ENCODE data around the gene GSG1. TPM values are rescaled to one million over a fixed set of nuclear protein-coding genes. Genes with fewer than 3 reads are reported as not detected.

Gene GSG1
- total RNA-seq, 2 donors from 2014 or later = 0.31 TPM; not detected in 1

DNA sequence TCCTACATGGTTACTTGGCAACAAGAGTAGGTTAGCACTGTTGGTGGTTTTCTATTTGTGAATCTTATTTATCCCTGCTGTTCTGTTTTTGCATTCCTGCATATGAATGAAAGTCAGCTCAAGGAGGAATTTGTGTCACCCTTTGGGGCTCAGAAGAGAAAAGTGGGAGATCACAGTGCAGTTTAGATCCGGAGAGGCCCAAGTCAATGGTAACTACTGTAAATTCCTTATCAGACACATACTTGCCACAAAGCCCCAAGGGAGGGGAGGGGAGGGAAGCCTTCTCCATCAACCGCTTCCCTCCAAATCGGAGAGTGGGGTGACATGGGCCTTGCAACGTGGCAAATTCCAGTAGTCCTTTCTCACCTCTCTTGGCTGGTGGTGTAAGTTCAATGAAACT lies 15.0 kb downstream of the GSG1 start:
- DNase-seq = peak; percentile 86

DNA sequence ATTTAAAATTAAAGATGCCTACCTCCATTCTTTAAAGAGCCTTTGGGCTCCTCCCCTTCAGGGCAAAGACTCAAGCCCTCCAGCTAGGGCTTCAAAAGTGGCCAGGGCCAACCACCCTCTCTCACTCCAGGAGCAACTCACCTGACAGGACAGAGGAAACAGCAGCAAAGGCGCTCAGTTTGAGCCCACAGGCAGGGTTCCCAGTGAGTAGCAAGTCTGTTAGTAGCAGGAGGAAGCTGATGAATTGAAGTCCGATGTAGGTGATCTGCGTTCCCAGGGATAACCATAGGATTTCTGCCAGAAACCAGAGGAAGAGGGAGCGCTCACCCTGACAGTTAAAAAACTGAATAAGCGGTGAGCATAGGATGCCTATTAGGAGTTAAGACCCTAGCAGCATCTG lies 15.7 kb downstream of the GSG1 start:
- peaks cover 2% of the 10 kb centered on the region for H3K27me3 Mint-ChIP-seq (ENCODE audit: insufficient read depth)
- H3K4me3 Mint-ChIP-seq = no peak overlapping the region
- H3K27ac Mint-ChIP-seq = peak overlapping the region; percentile 48
- no peaks in the 10 kb centered on the region for H3K9me3 Mint-ChIP-seq
- 61 to 64% methylated on average over 4 to 5 of the region's 5 CpGs for WGBS, 2 experiments (ENCODE audit: insufficient coverage in 1 of 2, insufficient read length in 1 of 2)
- H3K4me1 ChIP-seq (ENCODE audit: control insufficient read depth, insufficient read depth, low read length) = no peaks in the 10 kb centered on the region
- no peak overlapping the region for H3K27ac ChIP-seq (ENCODE audit: low read depth, low read length)
- TF ChIP-seq, protein P1, sequence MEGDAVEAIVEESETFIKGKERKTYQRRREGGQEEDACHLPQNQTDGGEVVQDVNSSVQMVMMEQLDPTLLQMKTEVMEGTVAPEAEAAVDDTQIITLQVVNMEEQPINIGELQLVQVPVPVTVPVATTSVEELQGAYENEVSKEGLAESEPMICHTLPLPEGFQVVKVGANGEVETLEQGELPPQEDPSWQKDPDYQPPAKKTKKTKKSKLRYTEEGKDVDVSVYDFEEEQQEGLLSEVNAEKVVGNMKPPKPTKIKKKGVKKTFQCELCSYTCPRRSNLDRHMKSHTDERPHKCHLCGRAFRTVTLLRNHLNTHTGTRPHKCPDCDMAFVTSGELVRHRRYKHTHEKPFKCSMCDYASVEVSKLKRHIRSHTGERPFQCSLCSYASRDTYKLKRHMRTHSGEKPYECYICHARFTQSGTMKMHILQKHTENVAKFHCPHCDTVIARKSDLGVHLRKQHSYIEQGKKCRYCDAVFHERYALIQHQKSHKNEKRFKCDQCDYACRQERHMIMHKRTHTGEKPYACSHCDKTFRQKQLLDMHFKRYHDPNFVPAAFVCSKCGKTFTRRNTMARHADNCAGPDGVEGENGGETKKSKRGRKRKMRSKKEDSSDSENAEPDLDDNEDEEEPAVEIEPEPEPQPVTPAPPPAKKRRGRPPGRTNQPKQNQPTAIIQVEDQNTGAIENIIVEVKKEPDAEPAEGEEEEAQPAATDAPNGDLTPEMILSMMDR (conservative IDR thresholded peaks at IDR 0.05) = no peak
- DNase-seq = peak; percentile 82
- no peaks in the 10 kb centered on the region for H3K36me3 ChIP-seq (ENCODE audit: control insufficient read depth, insufficient read depth, low read length)
- H3K4me3 ChIP-seq (ENCODE audit: low read length) = no peak overlapping the region
- H3K36me3 Mint-ChIP-seq (ENCODE audit: low read depth) = peaks cover 15% of the 10 kb centered on the region
- H3K9ac ChIP-seq (ENCODE audit: extremely low read depth, low read length, poor library complexity, severe bottlenecking) = no peak overlapping the region
- peaks cover 26% of the 10 kb centered on the region for H3K4me1 Mint-ChIP-seq
- no peaks in the 10 kb centered on the region for H3K9me3 ChIP-seq (ENCODE audit: control insufficient read depth, low read length)
- H3K27me3 ChIP-seq (ENCODE audit: control insufficient read depth, insufficient read depth, low read length, poor library complexity, severe bottlenecking) = no peaks in the 10 kb centered on the region

More for the DNA sequence above, 15.0 kb downstream of the GSG1 start:
- Mint-ChIP-seq H3K9me3 (no peaks in the 10 kb centered on the region), H3K4me1 (peaks cover 26% of the 10 kb centered on the region), H3K4me3 (no peak overlapping the region), H3K27ac (peak overlapping the region; percentile 42), H3K36me3 (ENCODE audit: low read depth) (peaks cover 12% of the 10 kb centered on the region), H3K27me3 (ENCODE audit: insufficient read depth) (peaks cover 2% of the 10 kb centered on the region)
- Histone ChIP-seq H3K9me3 (ENCODE audit: control insufficient read depth, low read length) (no peaks in the 10 kb centered on the region), H3K9ac (ENCODE audit: extremely low read depth, low read length, poor library complexity, severe bottlenecking) (no peak overlapping the region), H3K27me3 (ENCODE audit: control insufficient read depth, insufficient read depth, low read length, poor library complexity, severe bottlenecking) (no peaks in the 10 kb centered on the region), H3K4me1 (ENCODE audit: control insufficient read depth, insufficient read depth, low read length) (no peaks in the 10 kb centered on the region), H3K27ac (ENCODE audit: low read depth, low read length) (peak overlapping the region; percentile 21), H3K4me3 (ENCODE audit: low read length) (no peak overlapping the region), H3K36me3 (ENCODE audit: control insufficient read depth, insufficient read depth, low read length) (no peaks in the 10 kb centered on the region)
- TF ChIP-seq, protein P1 (conservative IDR thresholded peaks at IDR 0.05) = no peak
- WGBS, 2 experiments (ENCODE audit: insufficient coverage in 1 of 2, insufficient read length in 1 of 2) = 51% methylated on average over 4 of the region's 4 CpGs; no CpG with 5 or more reads in 1 of the 2 experiments

DNA sequence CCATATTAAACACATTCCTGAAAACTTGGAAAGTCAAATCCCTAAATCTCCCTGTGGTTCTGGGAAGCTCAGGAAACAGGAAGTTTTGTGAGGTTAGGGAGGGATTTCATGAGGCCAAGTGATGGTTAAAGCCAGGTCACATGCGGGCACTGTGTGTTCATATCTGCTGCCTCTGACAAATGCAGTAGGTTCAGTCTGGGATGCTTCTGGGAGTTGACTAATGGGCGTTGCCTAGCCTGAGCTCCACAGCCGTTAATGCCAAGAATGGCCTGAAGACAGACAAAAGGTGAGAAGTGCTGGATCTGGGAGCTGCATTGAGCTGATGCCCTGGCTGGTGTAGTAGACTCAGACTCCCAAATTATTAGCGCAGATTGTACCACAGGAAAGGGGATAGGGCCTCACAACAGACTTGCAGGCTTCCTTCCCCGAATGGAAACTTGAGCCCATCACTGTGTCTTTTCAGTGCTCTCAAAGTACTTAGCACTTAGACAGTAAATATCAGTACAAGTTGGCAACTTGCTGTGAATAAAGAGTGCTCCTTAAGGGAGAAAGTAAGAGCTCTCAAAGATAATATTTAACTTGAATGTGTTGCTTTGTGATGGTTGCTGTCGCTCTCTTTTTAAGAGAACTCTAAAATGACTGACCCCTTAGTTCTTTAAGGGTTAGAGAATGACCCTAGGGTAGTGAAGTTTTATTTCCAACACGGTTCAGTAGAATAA lies 17.3 kb downstream of the GSG1 start:
- Mint-ChIP-seq H3K4me1 (peaks cover 26% of the 10 kb centered on the region), H3K36me3 (ENCODE audit: low read depth) (peaks cover 19% of the 10 kb centered on the region), H3K9me3 (no peaks in the 10 kb centered on the region), H3K27me3 (ENCODE audit: insufficient read depth) (peaks cover 2% of the 10 kb centered on the region), H3K4me3 (no peak overlapping the region), H3K27ac (no peak overlapping the region)
- Histone ChIP-seq H3K4me3 (ENCODE audit: low read length) (no peak overlapping the region), H3K9ac (ENCODE audit: extremely low read depth, low read length, poor library complexity, severe bottlenecking) (no peak overlapping the region), H3K9me3 (ENCODE audit: control insufficient read depth, low read length) (no peaks in the 10 kb centered on the region), H3K36me3 (ENCODE audit: control insufficient read depth, insufficient read depth, low read length) (no peaks in the 10 kb centered on the region), H3K27ac (ENCODE audit: low read depth, low read length) (no peak overlapping the region), H3K4me1 (ENCODE audit: control insufficient read depth, insufficient read depth, low read length) (no peaks in the 10 kb centered on the region), H3K27me3 (ENCODE audit: control insufficient read depth, insufficient read depth, low read length, poor library complexity, severe bottlenecking) (no peaks in the 10 kb centered on the region)
- DNase-seq = no peak
- TF ChIP-seq, protein P1 (conservative IDR thresholded peaks at IDR 0.05) = no peak
- 92 to 93% methylated on average over 7 of the region's 7 CpGs for WGBS, 2 experiments (ENCODE audit: insufficient coverage in 1 of 2, insufficient read length in 1 of 2)

Data from endodermal cell (in vitro differentiated cells).